GM23338 (cell line): ENCODE data around the gene YY1AP1. TPM values are rescaled to one million over a fixed set of nuclear protein-coding genes. Genes with fewer than 3 reads are reported as not detected.

ENCODE experiments used
- ATAC-seq: fragments of 200-7000 bp; cut with Tn5 transposase; 3 replicates; pipeline ENCODE4 v1.9.1; 2020
- DNase-seq: peaks from one replicate; pipeline ENCODE4 v3.0.0-alpha.2; 2015; ENCODE audit warnings: low spot score
- H2AFZ ChIP-seq: fragments of 200-600 bp; sonication (generic); 2 replicates; pipeline ENCODE4 v1.8.0; 2016; ENCODE audit warnings: antibody characterized with exemption, mild to moderate bottlenecking, moderate library complexity
- H3F3A ChIP-seq: fragments of 200-600 bp; sonication (generic); replicated peaks from 2 replicates; pipeline ENCODE4 v1.8.0; 2017; ENCODE audit warnings: antibody characterized with exemption, mixed run types, low read depth
- H3K27ac ChIP-seq: fragments of 200-600 bp; sonication (generic); 2 replicates; pipeline ENCODE4 v1.6.1; 2016; ENCODE audit warnings: low read depth
- H3K27me3 ChIP-seq: fragments of 200-600 bp; sonication (generic); 2 replicates; pipeline ENCODE4 v1.8.0; 2016; ENCODE audit warnings: mild to moderate bottlenecking, mixed run types, moderate library complexity; ENCODE audit not compliant: insufficient read depth
- H3K36me3 ChIP-seq: fragments of 200-600 bp; sonication (generic); 2 replicates; pipeline ENCODE4 v1.8.0; 2016; ENCODE audit warnings: mild to moderate bottlenecking; ENCODE audit not compliant: insufficient read depth
- H3K4me1 ChIP-seq: fragments of 200-600 bp; sonication (generic); 2 replicates; pipeline ENCODE4 v1.8.0; 2016; ENCODE audit warnings: mild to moderate bottlenecking, moderate library complexity; ENCODE audit not compliant: insufficient read depth
- H3K4me2 ChIP-seq: fragments of 200-600 bp; sonication (generic); 2 replicates; pipeline ENCODE4 v1.7.1; 2017; ENCODE audit warnings: mixed run types
- H3K4me3 ChIP-seq: fragments of 200-600 bp; sonication (generic); 2 replicates; pipeline ENCODE4 v1.6.1; 2016; ENCODE audit warnings: mixed run types
- H3K79me2 ChIP-seq: fragments of 200-600 bp; sonication (generic); replicated peaks from 2 replicates; pipeline ENCODE4 v1.8.0; 2017; ENCODE audit warnings: mild to moderate bottlenecking; ENCODE audit not compliant: insufficient read depth
- H3K9me2 ChIP-seq: fragments of 200-600 bp; sonication (generic); 2 replicates; pipeline ENCODE4 v1.8.0; 2017; ENCODE audit not compliant: insufficient read depth
- H4K20me1 ChIP-seq: fragments of 200-600 bp; sonication (generic); replicated peaks from 2 replicates; pipeline ENCODE4 v1.8.0; 2017; ENCODE audit warnings: mild to moderate bottlenecking; ENCODE audit not compliant: insufficient read depth
- H3K27ac Mint-ChIP-seq: 2 replicates; pipeline ENCODE4 v1.8.0; 2020; ENCODE audit warnings: inconsistent platforms, mild to moderate bottlenecking, moderate library complexity, mixed read lengths
- H3K27me3 Mint-ChIP-seq: 3 replicates; pipeline ENCODE4 v1.8.0; 2022; ENCODE audit warnings: low read depth, mild to moderate bottlenecking, moderate library complexity, mixed read lengths, inconsistent platforms; ENCODE audit not compliant: insufficient read depth, poor library complexity
- H3K36me3 Mint-ChIP-seq: 3 replicates; pipeline ENCODE4 v1.8.0; 2021; ENCODE audit warnings: low read depth, mild to moderate bottlenecking, inconsistent platforms, moderate library complexity, mixed read lengths
- H3K4me1 Mint-ChIP-seq: 3 replicates; pipeline ENCODE4 v1.8.0; 2020; ENCODE audit warnings: mild to moderate bottlenecking, inconsistent platforms, mixed read lengths
- H3K4me3 Mint-ChIP-seq: 3 replicates; pipeline ENCODE4 v1.8.0; 2021; ENCODE audit warnings: moderate library complexity, mild to moderate bottlenecking, inconsistent platforms, mixed read lengths
- H3K9me3 Mint-ChIP-seq: 3 replicates; pipeline ENCODE4 v1.8.0; 2020; ENCODE audit warnings: moderate library complexity, mild to moderate bottlenecking, inconsistent platforms, mixed read lengths
- CTCF ChIP-seq, 2 experiments: fragments of 200-600 bp in 1 of 2; sonication (generic) in 1 of 2; conservative IDR thresholded peaks; 2 replicates each; pipeline versions ENCODE4 v1.5.1 to v1.6.1; 2016 to 2017; ENCODE audit warnings: antibody characterized with exemption in 2 of 2, low read depth in 2 of 2, mild to moderate bottlenecking in 2 of 2, moderate library complexity in 1 of 2
- ETS1 ChIP-seq: IDR thresholded peaks from 2 replicates; pipeline ENCODE4 v1.6.1; 2016; ENCODE audit warnings: antibody characterized with exemption
- EZH2 ChIP-seq: fragments of 200-600 bp; sonication (generic); IDR thresholded peaks from one replicate; pipeline ENCODE4 v1.8.0; 2017; ENCODE audit warnings: antibody characterized with exemption, mild to moderate bottlenecking, low read depth; ENCODE audit not compliant: unreplicated experiment
- EZH2phosphoT487 ChIP-seq: fragments of 200-600 bp; sonication (generic); IDR thresholded peaks from one replicate; pipeline ENCODE4 v1.8.1; 2018; ENCODE audit warnings: antibody characterized with exemption; ENCODE audit not compliant: unreplicated experiment
- JUNB ChIP-seq: IDR thresholded peaks from one replicate; pipeline ENCODE4 v1.6.1; 2016; ENCODE audit warnings: antibody characterized with exemption; ENCODE audit not compliant: unreplicated experiment
- NANOG ChIP-seq: IDR thresholded peaks from 2 replicates; pipeline ENCODE4 v1.6.1; 2016; ENCODE audit warnings: antibody characterized with exemption, borderline replicate concordance
- POLR2AphosphoS5 ChIP-seq: IDR thresholded peaks from 2 replicates; pipeline ENCODE4 v1.6.1; 2016; ENCODE audit warnings: antibody characterized with exemption, low read depth
- REST ChIP-seq: IDR thresholded peaks from one replicate; pipeline ENCODE4 v1.6.1; 2018; ENCODE audit warnings: antibody characterized with exemption; ENCODE audit not compliant: unreplicated experiment
- STAT1 ChIP-seq: IDR thresholded peaks from one replicate; pipeline ENCODE4 v1.6.1; 2016; ENCODE audit warnings: antibody characterized with exemption; ENCODE audit not compliant: unreplicated experiment
- ZNF114 ChIP-seq: fragments of 250-450 bp; sonication (Bioruptor Pico); IDR thresholded peaks from 2 replicates; pipeline ENCODE4 v1.5.0; 2020; ENCODE audit warnings: mild to moderate bottlenecking, moderate library complexity
- ZNF331 ChIP-seq: fragments of 250-450 bp; sonication (Bioruptor Pico); IDR thresholded peaks from 2 replicates; pipeline ENCODE4 v1.5.0; 2020; ENCODE audit warnings: low read depth, mild to moderate bottlenecking, moderate library complexity
- ZNF462 ChIP-seq: fragments of 250-450 bp; sonication (Bioruptor Pico); IDR thresholded peaks from 2 replicates; pipeline ENCODE4 v1.5.0; 2020; ENCODE audit warnings: mild to moderate bottlenecking, moderate library complexity
- polyA plus RNA-seq: library from polyadenylated mRNA; unstranded; fragments of >200 nt; fragmentation: Nextera tagmentation; extraction: Ambion mirVana; gene quantifications from 2 replicates; pipeline ENCODE4 v1.2.1, GENCODE V29; 2016
- total RNA-seq: library from RNA; depleted of rRNA; stranded (reverse); fragments of >200 nt; shearing (Covaris generic); gene quantifications from 2 replicates; pipeline ENCODE4 v1.2.3, GENCODE V29; 2014

Gene YY1AP1
- total and polyA plus RNA-seq, 2 experiments from 2014 or later = 21.2 to 66.5 TPM

- no peak for TF ChIP-seq ZNF462 (CRISPR knock-in tag)
- TF ChIP-seq EZH2phosphoT487 = no peak
Measured at GRCh38 chr1:155646307-155646706, 42.3 kb downstream of the YY1AP1 start (continued).

GRCh38 chr1:155645648-155646047 is 42.9 kb downstream of the YY1AP1 start:
- DNase-seq (no peak), ATAC-seq (no peak)
- Mint-ChIP-seq H3K9me3 (peaks cover 32% of the 10 kb centered on the region), H3K4me3 (no peak overlapping the region), H3K4me1 (peaks cover 2% of the 10 kb centered on the region; the same call in 2 of the 3 replicates), H3K36me3 (peaks cover 24% of the 10 kb centered on the region), H3K27me3 (peaks cover 4% of the 10 kb centered on the region), H3K27ac (no peak overlapping the region)
- Histone ChIP-seq H3K9me2 (0 out of 2 replicates have a peak, but pooled peaks cover 3% of the 10 kb centered on the region), H3K4me1 (no peaks in the 10 kb centered on the region), H3K4me3 (no peak overlapping the region), H3K27ac (no peak overlapping the region), H2AFZ (peak overlapping the region; percentile 47; the same call in 1 of the 2 replicates), H3K27me3 (no peaks in the 10 kb centered on the region), H4K20me1 (no peaks in the 10 kb centered on the region), H3K4me2 (no peak overlapping the region), H3F3A (no peaks in the 10 kb centered on the region), H3K79me2 (no peaks in the 10 kb centered on the region), H3K36me3 (peaks cover 12% of the 10 kb centered on the region; the same call in 1 of the 2 replicates)
- TF ChIP-seq CTCF (conservative IDR thresholded peaks at IDR 0.05; ENCODE audit: low read depth in 2 of 2) = no peak
- TF ChIP-seq JUNB = no peak
- no peak for TF ChIP-seq POLR2AphosphoS5
- TF ChIP-seq ZNF331 = no peak
- TF ChIP-seq EZH2phosphoT487 = no peak
- no peak for TF ChIP-seq NANOG
- no peak for TF ChIP-seq REST
- TF ChIP-seq EZH2 = no peak
- TF ChIP-seq STAT1 = no peak
- TF ChIP-seq ZNF114 (CRISPR knock-in tag) = no peak
- TF ChIP-seq ETS1 = no peak
